ENCODE data around the gene PLS1. TPM values are rescaled to one million over a fixed set of nuclear protein-coding genes. Genes with fewer than 3 reads are reported as not detected.

The PLS1 gene
- total RNA-seq, 1 donor from 2014 or later, result 7.5 TPM

GRCh38 chr3:142613491-142613890, 17.3 kb downstream of the PLS1 start:
- Mint-ChIP-seq H3K4me1 (no peaks in the 10 kb centered on the region), H3K27ac (no peak overlapping the region), H3K4me3 (no peak overlapping the region), H3K27me3 (ENCODE audit: low read depth) (no peaks in the 10 kb centered on the region), H3K36me3 (no peaks in the 10 kb centered on the region), H3K9me3 (no peaks in the 10 kb centered on the region)
- no peak for TF ChIP-seq CTCF (IDR thresholded peaks at IDR 0.05; ENCODE audit: unreplicated experiment)
- DNase-seq (ENCODE audit: low spot score in 2 of 2, unreplicated experiment in 2 of 2), result no peak

- Mint-ChIP-seq H3K27me3 (ENCODE audit: low read depth) (no peaks in the 10 kb centered on the region), H3K36me3 (no peaks in the 10 kb centered on the region), H3K4me3 (no peak overlapping the region), H3K27ac (no peak overlapping the region), H3K4me1 (no peaks in the 10 kb centered on the region), H3K9me3 (no peaks in the 10 kb centered on the region)
- no peak for TF ChIP-seq CTCF (IDR thresholded peaks at IDR 0.05; ENCODE audit: unreplicated experiment)
- DNase-seq (ENCODE audit: low spot score in 2 of 2, unreplicated experiment in 2 of 2), result no peak
These were observed 17.9 kb downstream of the PLS1 start for GRCh38 chr3:142614059-142614626.

GRCh38 chr3:142615171-142615570, 19.0 kb downstream of the PLS1 start:
- H3K27me3 Mint-ChIP-seq (ENCODE audit: low read depth), result no peaks in the 10 kb centered on the region
- no peaks in the 10 kb centered on the region for H3K36me3 Mint-ChIP-seq
- no peak for TF ChIP-seq CTCF (IDR thresholded peaks at IDR 0.05; ENCODE audit: unreplicated experiment)

GRCh38 chr3:142618917-142619461, 22.8 kb downstream of the PLS1 start:
- Mint-ChIP-seq H3K27me3 (ENCODE audit: low read depth) (no peaks in the 10 kb centered on the region), H3K9me3 (no peaks in the 10 kb centered on the region), H3K4me1 (no peaks in the 10 kb centered on the region), H3K36me3 (no peaks in the 10 kb centered on the region), H3K27ac (no peak overlapping the region), H3K4me3 (no peak overlapping the region)
- no peak for DNase-seq (ENCODE audit: low spot score in 2 of 2, unreplicated experiment in 2 of 2)
- no peak for TF ChIP-seq CTCF (IDR thresholded peaks at IDR 0.05; ENCODE audit: unreplicated experiment)

More at GRCh38 chr3:142615171-142615570, 19.0 kb downstream of the PLS1 start:
- Mint-ChIP-seq H3K9me3 (no peaks in the 10 kb centered on the region), H3K4me3 (no peak overlapping the region), H3K27ac (no peak overlapping the region), H3K4me1 (no peaks in the 10 kb centered on the region)
- no peak for DNase-seq (ENCODE audit: low spot score in 2 of 2, unreplicated experiment in 2 of 2)

DNA sequence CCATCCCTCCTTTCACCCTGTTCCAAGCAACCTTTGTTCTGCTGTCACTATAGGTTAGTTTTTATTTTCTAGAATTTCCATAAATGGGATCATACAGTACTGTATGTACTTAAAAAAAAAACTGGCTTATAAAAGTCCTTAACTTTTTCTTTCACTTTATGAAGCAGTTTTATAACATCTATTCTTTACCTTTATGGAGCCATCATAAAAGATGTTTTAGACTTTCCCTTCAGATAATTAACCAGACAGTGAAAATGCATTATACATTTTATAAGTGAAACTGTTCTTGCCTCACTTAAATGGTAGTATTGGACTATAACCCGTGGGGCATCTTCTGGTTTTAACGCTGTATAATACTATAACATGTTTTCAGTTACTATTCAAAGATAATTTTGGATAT, 26.2 kb downstream of the PLS1 start:
- TF ChIP-seq CTCF (IDR thresholded peaks at IDR 0.05; ENCODE audit: unreplicated experiment), result no peak
- Mint-ChIP-seq H3K9me3 (no peaks in the 10 kb centered on the region), H3K36me3 (no peaks in the 10 kb centered on the region), H3K27me3 (ENCODE audit: low read depth) (no peaks in the 10 kb centered on the region), H3K4me3 (no peak overlapping the region), H3K27ac (no peak overlapping the region), H3K4me1 (no peaks in the 10 kb centered on the region)
- no peak for DNase-seq (ENCODE audit: low spot score in 2 of 2, unreplicated experiment in 2 of 2)
